ENCODE measurements around the gene ARSK. TPM values are rescaled to one million over a fixed set of nuclear protein-coding genes. Genes with fewer than 3 reads are reported as not detected.

ARSK gene
- total and polyA plus RNA-seq, 2 experiments from 2014 or later: 23.2 to 40.8 TPM

DNA sequence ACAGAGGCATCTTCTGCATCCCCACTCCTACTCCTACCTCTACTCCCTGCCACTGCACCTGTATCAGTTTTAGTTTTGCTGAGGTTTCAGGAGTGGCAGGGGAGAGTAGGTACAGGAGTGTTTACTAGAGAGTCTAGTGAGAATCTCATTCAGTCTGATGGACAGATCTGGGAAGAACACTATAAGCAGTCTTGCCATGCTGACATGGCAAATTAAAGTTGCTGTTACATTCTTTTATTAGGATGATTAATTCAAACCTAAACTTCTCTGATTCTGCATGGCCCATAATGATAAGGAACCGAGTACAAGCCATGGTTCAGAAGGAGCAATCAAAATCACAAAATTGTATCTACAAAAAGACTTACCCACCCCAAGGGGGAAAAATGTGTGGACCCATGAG lies 7.4 kb downstream of the ARSK start:
- ATAC-seq (no peak), DNase-seq (ENCODE audit: low spot score) (no peak)
- H3K9me3 Mint-ChIP-seq: no peaks in the 10 kb centered on the region
- no peaks in the 10 kb centered on the region for H3K36me3 ChIP-seq (ENCODE audit: insufficient read depth)
- H3K27me3 ChIP-seq (ENCODE audit: insufficient read depth): no peaks in the 10 kb centered on the region
- H3K27ac ChIP-seq (ENCODE audit: low read depth): no peak overlapping the region
- peaks cover 2% of the 10 kb centered on the region; the same call in 1 of the 3 replicates for H3K4me1 Mint-ChIP-seq
- no peak overlapping the region for H3K4me3 ChIP-seq
- no peak overlapping the region; the same call in 1 of the 2 replicates for H3K27ac Mint-ChIP-seq
- H2AFZ ChIP-seq: no peak overlapping the region
- H3K4me1 ChIP-seq (ENCODE audit: insufficient read depth): no peaks in the 10 kb centered on the region
- no peaks in the 10 kb centered on the region for H3K36me3 Mint-ChIP-seq (ENCODE audit: low read depth)
- TF ChIP-seq STAT1 (IDR thresholded peaks at IDR 0.05; ENCODE audit: unreplicated experiment) (no peak), ZNF331 (CRISPR knock-in tag; IDR thresholded peaks at IDR 0.05; ENCODE audit: low read depth) (no peak), CREB1 (CRISPR knock-in tag; IDR thresholded peaks at IDR 0.05; ENCODE audit: low read depth) (no peak), EZH2 (IDR thresholded peaks at IDR 0.05; ENCODE audit: low read depth, unreplicated experiment) (no peak), ZNF114 (CRISPR knock-in tag; IDR thresholded peaks at IDR 0.05) (no peak)
- TF ChIP-seq, protein P1, sequence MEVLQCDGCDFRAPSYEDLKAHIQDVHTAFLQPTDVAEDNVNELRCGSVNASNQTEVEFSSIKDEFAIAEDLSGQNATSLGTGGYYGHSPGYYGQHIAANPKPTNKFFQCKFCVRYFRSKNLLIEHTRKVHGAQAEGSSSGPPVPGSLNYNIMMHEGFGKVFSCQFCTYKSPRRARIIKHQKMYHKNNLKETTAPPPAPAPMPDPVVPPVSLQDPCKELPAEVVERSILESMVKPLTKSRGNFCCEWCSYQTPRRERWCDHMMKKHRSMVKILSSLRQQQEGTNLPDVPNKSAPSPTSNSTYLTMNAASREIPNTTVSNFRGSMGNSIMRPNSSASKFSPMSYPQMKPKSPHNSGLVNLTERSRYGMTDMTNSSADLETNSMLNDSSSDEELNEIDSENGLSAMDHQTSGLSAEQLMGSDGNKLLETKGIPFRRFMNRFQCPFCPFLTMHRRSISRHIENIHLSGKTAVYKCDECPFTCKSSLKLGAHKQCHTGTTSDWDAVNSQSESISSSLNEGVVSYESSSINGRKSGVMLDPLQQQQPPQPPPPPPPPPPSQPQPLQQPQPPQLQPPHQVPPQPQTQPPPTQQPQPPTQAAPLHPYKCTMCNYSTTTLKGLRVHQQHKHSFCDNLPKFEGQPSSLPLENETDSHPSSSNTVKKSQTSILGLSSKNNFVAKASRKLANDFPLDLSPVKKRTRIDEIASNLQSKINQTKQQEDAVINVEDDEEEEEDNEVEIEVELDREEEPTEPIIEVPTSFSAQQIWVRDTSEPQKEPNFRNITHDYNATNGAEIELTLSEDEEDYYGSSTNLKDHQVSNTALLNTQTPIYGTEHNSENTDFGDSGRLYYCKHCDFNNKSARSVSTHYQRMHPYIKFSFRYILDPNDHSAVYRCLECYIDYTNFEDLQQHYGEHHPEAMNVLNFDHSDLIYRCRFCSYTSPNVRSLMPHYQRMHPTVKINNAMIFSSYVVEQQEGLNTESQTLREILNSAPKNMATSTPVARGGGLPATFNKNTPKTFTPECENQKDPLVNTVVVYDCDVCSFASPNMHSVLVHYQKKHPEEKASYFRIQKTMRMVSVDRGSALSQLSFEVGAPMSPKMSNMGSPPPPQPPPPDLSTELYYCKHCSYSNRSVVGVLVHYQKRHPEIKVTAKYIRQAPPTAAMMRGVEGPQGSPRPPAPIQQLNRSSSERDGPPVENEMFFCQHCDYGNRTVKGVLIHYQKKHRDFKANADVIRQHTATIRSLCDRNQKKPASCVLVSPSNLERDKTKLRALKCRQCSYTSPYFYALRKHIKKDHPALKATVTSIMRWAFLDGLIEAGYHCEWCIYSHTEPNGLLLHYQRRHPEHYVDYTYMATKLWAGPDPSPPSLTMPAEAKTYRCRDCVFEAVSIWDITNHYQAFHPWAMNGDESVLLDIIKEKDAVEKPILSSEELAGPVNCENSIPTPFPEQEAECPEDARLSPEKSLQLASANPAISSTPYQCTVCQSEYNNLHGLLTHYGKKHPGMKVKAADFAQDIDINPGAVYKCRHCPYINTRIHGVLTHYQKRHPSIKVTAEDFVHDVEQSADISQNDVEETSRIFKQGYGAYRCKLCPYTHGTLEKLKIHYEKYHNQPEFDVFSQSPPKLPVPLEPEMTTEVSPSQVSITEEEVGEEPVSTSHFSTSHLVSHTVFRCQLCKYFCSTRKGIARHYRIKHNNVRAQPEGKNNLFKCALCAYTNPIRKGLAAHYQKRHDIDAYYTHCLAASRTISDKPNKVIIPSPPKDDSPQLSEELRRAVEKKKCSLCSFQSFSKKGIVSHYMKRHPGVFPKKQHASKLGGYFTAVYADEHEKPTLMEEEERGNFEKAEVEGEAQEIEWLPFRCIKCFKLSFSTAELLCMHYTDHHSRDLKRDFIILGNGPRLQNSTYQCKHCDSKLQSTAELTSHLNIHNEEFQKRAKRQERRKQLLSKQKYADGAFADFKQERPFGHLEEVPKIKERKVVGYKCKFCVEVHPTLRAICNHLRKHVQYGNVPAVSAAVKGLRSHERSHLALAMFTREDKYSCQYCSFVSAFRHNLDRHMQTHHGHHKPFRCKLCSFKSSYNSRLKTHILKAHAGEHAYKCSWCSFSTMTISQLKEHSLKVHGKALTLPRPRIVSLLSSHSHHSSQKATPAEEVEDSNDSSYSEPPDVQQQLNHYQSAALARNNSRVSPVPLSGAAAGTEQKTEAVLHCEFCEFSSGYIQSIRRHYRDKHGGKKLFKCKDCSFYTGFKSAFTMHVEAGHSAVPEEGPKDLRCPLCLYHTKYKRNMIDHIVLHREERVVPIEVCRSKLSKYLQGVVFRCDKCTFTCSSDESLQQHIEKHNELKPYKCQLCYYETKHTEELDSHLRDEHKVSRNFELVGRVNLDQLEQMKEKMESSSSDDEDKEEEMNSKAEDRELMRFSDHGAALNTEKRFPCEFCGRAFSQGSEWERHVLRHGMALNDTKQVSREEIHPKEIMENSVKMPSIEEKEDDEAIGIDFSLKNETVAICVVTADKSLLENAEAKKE (CRISPR knock-in tag; IDR thresholded peaks at IDR 0.05): no peak
- H3F3A ChIP-seq (replicated peaks; ENCODE audit: low read depth): no peaks in the 10 kb centered on the region
- H3K27me3 Mint-ChIP-seq (ENCODE audit: insufficient read depth, low read depth, poor library complexity): no peaks in the 10 kb centered on the region
- no peak overlapping the region for H3K4me3 Mint-ChIP-seq
- no peaks in the 10 kb centered on the region for H3K9me2 ChIP-seq (ENCODE audit: insufficient read depth)
- no peaks in the 10 kb centered on the region; the same call in 1 of the 2 replicates for H4K20me1 ChIP-seq (replicated peaks; ENCODE audit: insufficient read depth)
- H3K4me2 ChIP-seq: no peak overlapping the region
- H3K79me2 ChIP-seq (replicated peaks; ENCODE audit: insufficient read depth): peaks cover 14% of the 10 kb centered on the region

DNA sequence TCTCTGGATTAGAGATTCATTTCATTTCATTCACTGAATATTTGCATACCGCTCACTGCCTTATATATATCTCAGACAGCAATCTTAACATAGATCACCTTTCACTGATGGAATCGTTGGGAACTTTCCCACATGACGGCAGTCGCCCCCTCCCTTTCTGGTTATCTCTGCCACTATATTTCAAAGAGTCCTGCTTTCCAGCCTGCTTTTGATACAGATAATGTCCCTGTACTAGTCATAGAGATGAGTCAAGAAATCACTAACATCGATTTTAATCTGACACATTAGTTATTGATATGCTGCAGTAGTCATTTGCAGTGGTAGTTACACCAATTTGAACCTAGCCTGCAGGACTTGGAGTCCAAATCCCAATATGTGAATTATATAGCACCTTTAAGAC lies 8.5 kb downstream of the ARSK start:
- Histone ChIP-seq H3K9me2 (ENCODE audit: insufficient read depth) (no peaks in the 10 kb centered on the region), H3K4me1 (ENCODE audit: insufficient read depth) (no peaks in the 10 kb centered on the region), H3K36me3 (ENCODE audit: insufficient read depth) (no peaks in the 10 kb centered on the region), H3K27me3 (ENCODE audit: insufficient read depth) (no peaks in the 10 kb centered on the region), H3F3A (replicated peaks; ENCODE audit: low read depth) (no peaks in the 10 kb centered on the region), H3K4me3 (no peak overlapping the region), H4K20me1 (replicated peaks; ENCODE audit: insufficient read depth) (no peaks in the 10 kb centered on the region; the same call in 1 of the 2 replicates), H3K4me2 (no peak overlapping the region), H3K27ac (ENCODE audit: low read depth) (no peak overlapping the region), H3K79me2 (replicated peaks; ENCODE audit: insufficient read depth) (peaks cover 4% of the 10 kb centered on the region), H2AFZ (no peak overlapping the region)
- no peak for ATAC-seq
- H3K27ac Mint-ChIP-seq: no peak overlapping the region
- H3K4me3 Mint-ChIP-seq: no peak overlapping the region
- TF ChIP-seq NANOG (IDR thresholded peaks at IDR 0.05; ENCODE audit: borderline replicate concordance) (no peak), CREB1 (CRISPR knock-in tag; IDR thresholded peaks at IDR 0.05; ENCODE audit: low read depth) (no peak), ZNF114 (CRISPR knock-in tag; IDR thresholded peaks at IDR 0.05) (no peak), STAT1 (IDR thresholded peaks at IDR 0.05; ENCODE audit: unreplicated experiment) (no peak)
- H3K4me1 Mint-ChIP-seq: peaks cover 2% of the 10 kb centered on the region; the same call in 1 of the 3 replicates
- no peaks in the 10 kb centered on the region for H3K36me3 Mint-ChIP-seq (ENCODE audit: low read depth)
- H3K9me3 Mint-ChIP-seq: no peaks in the 10 kb centered on the region
- H3K27me3 Mint-ChIP-seq (ENCODE audit: insufficient read depth, low read depth, poor library complexity): no peaks in the 10 kb centered on the region
- no peak for DNase-seq (ENCODE audit: low spot score)

Measured in GM23338 (cell line).